ENCODE measurements around the gene DIDO1.

Gene DIDO1

DNA sequence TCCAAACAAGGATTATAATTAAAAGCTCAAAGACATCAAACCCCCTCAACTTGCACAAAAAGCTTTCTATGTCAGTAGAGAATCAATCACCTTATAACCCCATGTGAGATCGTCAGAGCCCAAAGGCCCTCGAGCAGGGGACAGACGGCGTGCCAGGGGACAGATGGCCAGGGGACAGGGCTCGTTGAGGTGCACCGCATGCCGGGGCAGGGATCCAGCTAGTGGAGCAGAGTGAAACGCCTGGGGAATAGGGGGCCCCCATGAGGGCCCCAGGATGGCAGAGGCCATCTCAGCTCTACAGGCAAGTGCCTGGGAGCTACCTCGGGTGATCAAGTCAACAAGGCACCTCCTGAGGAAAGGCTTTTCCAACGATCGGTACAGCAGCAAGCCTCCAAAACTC is 28.6 kb downstream of the DIDO1 start:
- Histone ChIP-seq H3K27ac (ENCODE audit: low read depth, low read length) (no peak overlapping the region), H3K23ac (ENCODE audit: low read length) (no peak overlapping the region), H3K9ac (ENCODE audit: low read length) (no peak overlapping the region), H3K79me1 (ENCODE audit: low read length) (no peaks in the 10 kb centered on the region), H3K14ac (ENCODE audit: low read length) (no peak overlapping the region), H2BK12ac (ENCODE audit: low read length) (no peak overlapping the region), H2BK120ac (ENCODE audit: insufficient read depth, low read length, poor library complexity) (no peak overlapping the region), H4K8ac (ENCODE audit: low read depth, low read length) (no peak overlapping the region), H2AK5ac (ENCODE audit: low read length) (no peak overlapping the region), H3K4me2 (ENCODE audit: low read length) (no peak overlapping the region), H3K9me3 (ENCODE audit: insufficient read depth, low read depth, low read length) (no peaks in the 10 kb centered on the region), H2AFZ (ENCODE audit: insufficient read depth, low read length, poor library complexity) (no peak overlapping the region), H3K4me1 (ENCODE audit: control insufficient read depth in 1 of 2, insufficient read depth in 2 of 2, low read length in 2 of 2) (peaks cover 7 to 13% of the 10 kb centered on the region in 2 experiments), H4K91ac (ENCODE audit: low read depth, low read length) (no peak overlapping the region), H2BK5ac (ENCODE audit: low read depth, low read length, poor library complexity) (no peak overlapping the region), H3K4ac (ENCODE audit: low read depth, low read length) (no peak overlapping the region), H3K4me3 (ENCODE audit: low read depth, low read length) (no peak overlapping the region), H3K18ac (ENCODE audit: low read length) (no peak overlapping the region), H4K12ac (ENCODE audit: low read depth, low read length) (no peak overlapping the region), H3K36me3 (ENCODE audit: control insufficient read depth in 1 of 2, insufficient read depth in 2 of 2, low read length in 2 of 2) (peaks cover 40 to 56% of the 10 kb centered on the region in 2 experiments), H3K27me3 (ENCODE audit: insufficient read depth, low read length) (no peaks in the 10 kb centered on the region), H3K79me2 (ENCODE audit: control insufficient read depth, insufficient read depth, low read length, poor library complexity) (peaks cover 1% of the 10 kb centered on the region)
- DNase-seq = no peak
- no CpG with 5 or more reads among the region's 11 CpGs for WGBS (ENCODE audit: extremely low coverage, insufficient coverage, insufficient read length)

GRCh38 chr20:62896526-62896925 is 29.8 kb downstream of the DIDO1 start:
- H3K4ac ChIP-seq (ENCODE audit: low read depth, low read length) = no peak overlapping the region
- no peak overlapping the region for H3K4me2 ChIP-seq (ENCODE audit: low read length)
- no peak overlapping the region for H2BK5ac ChIP-seq (ENCODE audit: low read depth, low read length, poor library complexity)
- no peak overlapping the region for H2BK12ac ChIP-seq (ENCODE audit: low read length)
- peaks cover 1% of the 10 kb centered on the region for H3K79me2 ChIP-seq (ENCODE audit: control insufficient read depth, insufficient read depth, low read length, poor library complexity)
- H3K36me3 ChIP-seq (ENCODE audit: control insufficient read depth in 1 of 2, insufficient read depth in 2 of 2, low read length in 2 of 2) = peaks cover 39 to 59% of the 10 kb centered on the region in 2 experiments
- no peak overlapping the region for H4K91ac ChIP-seq (ENCODE audit: low read depth, low read length)
- H3K14ac ChIP-seq (ENCODE audit: low read length) = no peak overlapping the region
- H3K4me3 ChIP-seq (ENCODE audit: low read depth, low read length) = no peak overlapping the region
- no peak overlapping the region for H3K9ac ChIP-seq (ENCODE audit: low read length)
- H2AK5ac ChIP-seq (ENCODE audit: low read length) = no peak overlapping the region
- H2BK120ac ChIP-seq (ENCODE audit: insufficient read depth, low read length, poor library complexity) = no peak overlapping the region
- H4K12ac ChIP-seq (ENCODE audit: low read depth, low read length) = no peak overlapping the region
- no peak overlapping the region for H2AFZ ChIP-seq (ENCODE audit: insufficient read depth, low read length, poor library complexity)
- H3K23ac ChIP-seq (ENCODE audit: low read length) = no peak overlapping the region
- no peak overlapping the region for H4K8ac ChIP-seq (ENCODE audit: low read depth, low read length)
- H3K4me1 ChIP-seq (ENCODE audit: control insufficient read depth in 1 of 2, insufficient read depth in 2 of 2, low read length in 2 of 2) = peaks cover 7 to 12% of the 10 kb centered on the region in 2 experiments
- H3K79me1 ChIP-seq (ENCODE audit: low read length) = no peaks in the 10 kb centered on the region
- H3K9me3 ChIP-seq (ENCODE audit: insufficient read depth, low read depth, low read length) = no peaks in the 10 kb centered on the region
- no peaks in the 10 kb centered on the region for H3K27me3 ChIP-seq (ENCODE audit: insufficient read depth, low read length)
- no peak overlapping the region for H3K18ac ChIP-seq (ENCODE audit: low read length)
- no peak for DNase-seq
- WGBS (ENCODE audit: extremely low coverage, insufficient coverage, insufficient read length) = no CpG with 5 or more reads among the region's 16 CpGs
- no peak overlapping the region for H3K27ac ChIP-seq (ENCODE audit: low read depth, low read length)

DNA sequence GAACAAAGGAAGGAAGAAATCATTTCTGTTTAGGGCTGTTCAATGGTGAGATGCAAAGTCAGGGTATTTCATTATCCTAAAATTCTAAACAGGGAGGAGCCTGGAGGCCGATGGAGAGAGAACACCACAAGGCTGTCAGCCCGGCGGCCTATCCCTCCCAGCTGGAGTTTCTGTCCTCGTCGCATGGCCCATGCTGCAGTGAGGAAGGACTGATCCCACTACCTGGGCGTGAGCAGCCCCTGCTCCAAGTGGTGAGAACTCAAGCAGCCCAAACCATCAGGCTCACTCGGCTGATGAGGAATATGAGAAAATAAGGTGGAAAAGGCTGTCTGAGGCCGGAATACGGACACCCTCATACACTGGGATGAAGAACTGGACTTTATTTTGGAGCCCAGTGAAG is 30.8 kb downstream of the DIDO1 start:
- Histone ChIP-seq H3K14ac (ENCODE audit: low read length) (no peak overlapping the region), H2BK12ac (ENCODE audit: low read length) (no peak overlapping the region), H4K12ac (ENCODE audit: low read depth, low read length) (no peak overlapping the region), H3K36me3 (ENCODE audit: control insufficient read depth in 1 of 2, insufficient read depth in 2 of 2, low read length in 2 of 2) (peaks cover 48 to 62% of the 10 kb centered on the region in 2 experiments), H2BK5ac (ENCODE audit: low read depth, low read length, poor library complexity) (no peak overlapping the region), H4K91ac (ENCODE audit: low read depth, low read length) (no peak overlapping the region), H3K9me3 (ENCODE audit: insufficient read depth, low read depth, low read length) (no peaks in the 10 kb centered on the region), H3K18ac (ENCODE audit: low read length) (no peak overlapping the region), H3K4ac (ENCODE audit: low read depth, low read length) (no peak overlapping the region), H3K4me1 (ENCODE audit: control insufficient read depth in 1 of 2, insufficient read depth in 2 of 2, low read length in 2 of 2) (peaks cover 3 to 5% of the 10 kb centered on the region in 2 experiments), H3K79me1 (ENCODE audit: low read length) (no peaks in the 10 kb centered on the region), H2AFZ (ENCODE audit: insufficient read depth, low read length, poor library complexity) (no peak overlapping the region), H3K23ac (ENCODE audit: low read length) (no peak overlapping the region), H2AK5ac (ENCODE audit: low read length) (no peak overlapping the region), H4K8ac (ENCODE audit: low read depth, low read length) (no peak overlapping the region), H3K79me2 (ENCODE audit: control insufficient read depth, insufficient read depth, low read length, poor library complexity) (peaks cover under 1% of the 10 kb centered on the region), H3K27ac (ENCODE audit: low read depth, low read length) (no peak overlapping the region), H2BK120ac (ENCODE audit: insufficient read depth, low read length, poor library complexity) (no peak overlapping the region), H3K4me2 (ENCODE audit: low read length) (no peak overlapping the region), H3K27me3 (ENCODE audit: insufficient read depth, low read length) (no peaks in the 10 kb centered on the region), H3K9ac (ENCODE audit: low read length) (no peak overlapping the region), H3K4me3 (ENCODE audit: low read depth, low read length) (no peak overlapping the region)
- WGBS (ENCODE audit: extremely low coverage, insufficient coverage, insufficient read length) = no CpG with 5 or more reads among the region's 9 CpGs
- DNase-seq = no peak

DNA sequence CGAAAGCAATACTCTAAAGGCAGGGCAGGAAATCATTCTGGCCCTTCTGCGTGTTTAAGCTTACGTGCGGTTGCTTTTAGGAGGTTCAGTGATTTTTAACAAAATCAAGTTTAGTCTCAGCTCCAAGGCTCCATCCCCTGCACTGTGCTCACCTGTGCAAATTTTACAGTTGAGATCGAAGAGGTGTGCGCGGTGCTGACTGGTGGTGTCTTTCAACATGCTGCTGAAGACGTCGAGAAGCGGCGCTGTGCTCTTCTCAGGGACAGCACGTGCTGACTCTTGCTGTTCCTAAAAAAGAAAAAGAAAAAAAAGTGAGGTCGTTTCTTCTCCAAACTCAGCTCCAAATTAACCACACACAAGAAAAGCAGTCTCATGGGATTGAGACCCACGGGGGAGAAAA is 32.0 kb downstream of the DIDO1 start:
- no peak overlapping the region for H2AFZ ChIP-seq (ENCODE audit: insufficient read depth, low read length, poor library complexity)
- H3K9ac ChIP-seq (ENCODE audit: low read length) = no peak overlapping the region
- H2AK5ac ChIP-seq (ENCODE audit: low read length) = no peak overlapping the region
- no peak overlapping the region for H3K14ac ChIP-seq (ENCODE audit: low read length)
- H3K79me1 ChIP-seq (ENCODE audit: low read length) = no peaks in the 10 kb centered on the region
- no peak overlapping the region for H3K18ac ChIP-seq (ENCODE audit: low read length)
- no peaks in the 10 kb centered on the region for H3K4me1 ChIP-seq (ENCODE audit: control insufficient read depth in 1 of 2, insufficient read depth in 2 of 2, low read length in 2 of 2)
- no peak overlapping the region for H2BK5ac ChIP-seq (ENCODE audit: low read depth, low read length, poor library complexity)
- peaks cover 58 to 70% of the 10 kb centered on the region in 2 experiments for H3K36me3 ChIP-seq (ENCODE audit: control insufficient read depth in 1 of 2, insufficient read depth in 2 of 2, low read length in 2 of 2)
- H3K9me3 ChIP-seq (ENCODE audit: insufficient read depth, low read depth, low read length) = no peaks in the 10 kb centered on the region
- no peak overlapping the region for H4K91ac ChIP-seq (ENCODE audit: low read depth, low read length)
- no peak overlapping the region for H3K4me3 ChIP-seq (ENCODE audit: low read depth, low read length)
- H2BK12ac ChIP-seq (ENCODE audit: low read length) = no peak overlapping the region
- H3K23ac ChIP-seq (ENCODE audit: low read length) = no peak overlapping the region
- no peaks in the 10 kb centered on the region for H3K79me2 ChIP-seq (ENCODE audit: control insufficient read depth, insufficient read depth, low read length, poor library complexity)
- H3K27ac ChIP-seq (ENCODE audit: low read depth, low read length) = no peak overlapping the region
- H3K4ac ChIP-seq (ENCODE audit: low read depth, low read length) = no peak overlapping the region
- H2BK120ac ChIP-seq (ENCODE audit: insufficient read depth, low read length, poor library complexity) = no peak overlapping the region
- no CpG with 5 or more reads among the region's 14 CpGs for WGBS (ENCODE audit: extremely low coverage, insufficient coverage, insufficient read length)
- H3K4me2 ChIP-seq (ENCODE audit: low read length) = no peak overlapping the region
- DNase-seq = no peak
- no peak overlapping the region for H4K8ac ChIP-seq (ENCODE audit: low read depth, low read length)
- no peak overlapping the region for H4K12ac ChIP-seq (ENCODE audit: low read depth, low read length)
- H3K27me3 ChIP-seq (ENCODE audit: insufficient read depth, low read length) = no peaks in the 10 kb centered on the region
